ENCODE data around the gene PAM.

Gene PAM

GRCh38 chr5:102922111-102922720 lies 167.1 kb downstream of the PAM start:
- DNase-seq (ENCODE audit: low read depth, low spot score): no peak
- TF ChIP-seq CTCF (IDR thresholded peaks at IDR 0.05; ENCODE audit: low read depth, low read length): no peak
- in situ Hi-C loops (cut with HindIII; ENCODE audit: low sequenced_read_pairs): no loop called here
- H3K4me3 ChIP-seq (ENCODE audit: low read depth, low read length): no peak overlapping the region

- DNase-seq (ENCODE audit: low read depth, low spot score): no peak
- in situ Hi-C loops (cut with HindIII; ENCODE audit: low sequenced_read_pairs): no loop called here
- no peak for TF ChIP-seq CTCF (IDR thresholded peaks at IDR 0.05; ENCODE audit: low read depth, low read length)
Observed at GRCh38 chr5:102922799-102923477, 167.8 kb downstream of the PAM start.

GRCh38 chr5:102924963-102925362 lies 169.9 kb downstream of the PAM start:
- in situ Hi-C loops (cut with HindIII; ENCODE audit: low sequenced_read_pairs): no loop called here
- no peak for DNase-seq (ENCODE audit: low read depth, low spot score)
- TF ChIP-seq CTCF (IDR thresholded peaks at IDR 0.05; ENCODE audit: low read depth, low read length): no peak
- H3K4me3 ChIP-seq (ENCODE audit: low read depth, low read length): no peak overlapping the region

More at GRCh38 chr5:102922799-102923477, 167.8 kb downstream of the PAM start:
- no peak overlapping the region for H3K4me3 ChIP-seq (ENCODE audit: low read depth, low read length)

GRCh38 chr5:102927007-102927406 lies 171.9 kb downstream of the PAM start:
- TF ChIP-seq CTCF (IDR thresholded peaks at IDR 0.05; ENCODE audit: low read depth, low read length): no peak
- no peak overlapping the region for H3K4me3 ChIP-seq (ENCODE audit: low read depth, low read length)
- in situ Hi-C loops (cut with HindIII; ENCODE audit: low sequenced_read_pairs): no loop called here
- DNase-seq (ENCODE audit: low read depth, low spot score): no peak

- in situ Hi-C loops (cut with HindIII; ENCODE audit: low sequenced_read_pairs): no loop called here
- no peak for TF ChIP-seq CTCF (IDR thresholded peaks at IDR 0.05; ENCODE audit: low read depth, low read length)
- no peak for DNase-seq (ENCODE audit: low read depth, low spot score)
- no peak overlapping the region for H3K4me3 ChIP-seq (ENCODE audit: low read depth, low read length)
Observed at GRCh38 chr5:102930244-102930643, 175.1 kb downstream of the PAM start.

GRCh38 chr5:102931085-102931725 lies 176.1 kb downstream of the PAM start:
- no peak for TF ChIP-seq CTCF (IDR thresholded peaks at IDR 0.05; ENCODE audit: low read depth, low read length)
- DNase-seq (ENCODE audit: low read depth, low spot score): no peak
- in situ Hi-C loops (cut with HindIII; ENCODE audit: low sequenced_read_pairs): no loop called here
- H3K4me3 ChIP-seq (ENCODE audit: low read depth, low read length): no peak overlapping the region
